ENCODE results near the gene SH2D5.

The SH2D5 gene

DNA sequence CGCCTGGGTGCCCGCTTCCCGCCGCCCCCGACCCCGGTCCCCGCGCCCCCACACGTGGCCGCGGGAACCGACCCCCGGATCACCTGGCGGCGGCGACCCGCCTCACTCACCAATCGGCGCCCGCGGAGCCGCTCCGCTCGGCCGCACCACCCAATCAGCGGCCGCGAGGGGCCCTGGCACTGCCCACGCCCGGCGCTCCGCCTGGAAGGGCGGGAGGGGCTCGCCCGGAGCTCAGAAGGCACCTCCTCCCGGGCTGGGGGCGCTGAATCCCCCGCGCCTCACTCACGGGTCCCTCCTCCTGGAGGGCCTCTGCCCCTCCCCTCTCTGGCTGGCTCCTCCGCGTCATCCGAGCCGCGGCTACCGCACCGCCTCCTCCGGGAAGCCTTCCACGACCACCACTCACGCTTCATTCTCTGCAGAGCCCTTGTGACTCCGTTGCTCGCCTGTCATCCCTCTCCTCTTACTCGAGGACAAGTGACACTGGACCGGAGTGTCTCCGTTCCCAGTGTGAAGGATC is 374 bp downstream of the SH2D5 start (continued):
- TF ChIP-seq, protein P1, sequence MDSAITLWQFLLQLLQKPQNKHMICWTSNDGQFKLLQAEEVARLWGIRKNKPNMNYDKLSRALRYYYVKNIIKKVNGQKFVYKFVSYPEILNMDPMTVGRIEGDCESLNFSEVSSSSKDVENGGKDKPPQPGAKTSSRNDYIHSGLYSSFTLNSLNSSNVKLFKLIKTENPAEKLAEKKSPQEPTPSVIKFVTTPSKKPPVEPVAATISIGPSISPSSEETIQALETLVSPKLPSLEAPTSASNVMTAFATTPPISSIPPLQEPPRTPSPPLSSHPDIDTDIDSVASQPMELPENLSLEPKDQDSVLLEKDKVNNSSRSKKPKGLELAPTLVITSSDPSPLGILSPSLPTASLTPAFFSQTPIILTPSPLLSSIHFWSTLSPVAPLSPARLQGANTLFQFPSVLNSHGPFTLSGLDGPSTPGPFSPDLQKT (IDR thresholded peaks at IDR 0.05; ENCODE audit: borderline replicate concordance, low read depth, low read length), result no peak
- TF ChIP-seq, protein P2, sequence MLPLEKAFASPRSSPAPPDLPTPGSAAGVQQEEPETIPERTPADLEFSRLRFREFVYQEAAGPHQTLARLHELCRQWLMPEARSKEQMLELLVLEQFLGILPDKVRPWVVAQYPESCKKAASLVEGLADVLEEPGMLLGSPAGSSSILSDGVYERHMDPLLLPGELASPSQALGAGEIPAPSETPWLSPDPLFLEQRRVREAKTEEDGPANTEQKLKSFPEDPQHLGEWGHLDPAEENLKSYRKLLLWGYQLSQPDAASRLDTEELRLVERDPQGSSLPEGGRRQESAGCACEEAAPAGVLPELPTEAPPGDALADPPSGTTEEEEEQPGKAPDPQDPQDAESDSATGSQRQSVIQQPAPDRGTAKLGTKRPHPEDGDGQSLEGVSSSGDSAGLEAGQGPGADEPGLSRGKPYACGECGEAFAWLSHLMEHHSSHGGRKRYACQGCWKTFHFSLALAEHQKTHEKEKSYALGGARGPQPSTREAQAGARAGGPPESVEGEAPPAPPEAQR (tag by site-specific recombination; IDR thresholded peaks at IDR 0.05), result no peak
- TF ChIP-seq ZNF677 (tag by site-specific recombination; IDR thresholded peaks at IDR 0.05) (no peak), REPIN1 (tag by site-specific recombination; IDR thresholded peaks at IDR 0.05; ENCODE audit: low read depth) (no peak), ZNF530 (tag by site-specific recombination; IDR thresholded peaks at IDR 0.05; ENCODE audit: low read depth) (no peak), SCRT2 (tag by site-specific recombination; IDR thresholded peaks at IDR 0.05) (no peak), ZNF610 (tag by site-specific recombination; IDR thresholded peaks at IDR 0.05; ENCODE audit: borderline replicate concordance) (peak; percentile 94), FEZF1 (tag by site-specific recombination; IDR thresholded peaks at IDR 0.05) (no peak), SETDB1 (IDR thresholded peaks at IDR 0.05; ENCODE audit: insufficient read length, low read length) (no peak), ZNF202 (tag by site-specific recombination; IDR thresholded peaks at IDR 0.05; ENCODE audit: borderline replicate concordance) (no peak), ZNF629 (tag by site-specific recombination; IDR thresholded peaks at IDR 0.05) (peak; percentile 70), ZNF792 (tag by site-specific recombination; IDR thresholded peaks at IDR 0.05) (no peak), ZNF184 (tag by site-specific recombination; IDR thresholded peaks at IDR 0.05) (no peak; the same call in 1 of the 2 replicates), KLF9 (tag by site-specific recombination; IDR thresholded peaks at IDR 0.05; ENCODE audit: low read depth) (peak; percentile 73), ZNF2 (tag by site-specific recombination; IDR thresholded peaks at IDR 0.05) (no peak; the same call in 1 of the 2 replicates), ZFP69B (tag by site-specific recombination; IDR thresholded peaks at IDR 0.05) (no peak), RBAK (tag by site-specific recombination; IDR thresholded peaks at IDR 0.05) (no peak), ZBTB20 (tag by site-specific recombination; IDR thresholded peaks at IDR 0.05) (no peak), ZNF561 (tag by site-specific recombination; IDR thresholded peaks at IDR 0.05; ENCODE audit: borderline replicate concordance) (no peak; the same call in 1 of the 2 replicates), ZNF121 (tag by site-specific recombination; IDR thresholded peaks at IDR 0.05) (no peak), ZNF423 (tag by site-specific recombination; IDR thresholded peaks at IDR 0.05) (no peak), ZNF600 (tag by site-specific recombination; IDR thresholded peaks at IDR 0.05) (no peak), ZNF843 (tag by site-specific recombination; IDR thresholded peaks at IDR 0.05) (no peak), SP2 (tag by site-specific recombination; IDR thresholded peaks at IDR 0.05) (peak; percentile 85), HOXC10 (CRISPR knock-in tag; IDR thresholded peaks at IDR 0.05) (no peak), ZNF76 (tag by site-specific recombination; IDR thresholded peaks at IDR 0.05; ENCODE audit: borderline replicate concordance, low read depth) (no peak; the same call in 1 of the 2 replicates)
- TF ChIP-seq, protein P3, sequence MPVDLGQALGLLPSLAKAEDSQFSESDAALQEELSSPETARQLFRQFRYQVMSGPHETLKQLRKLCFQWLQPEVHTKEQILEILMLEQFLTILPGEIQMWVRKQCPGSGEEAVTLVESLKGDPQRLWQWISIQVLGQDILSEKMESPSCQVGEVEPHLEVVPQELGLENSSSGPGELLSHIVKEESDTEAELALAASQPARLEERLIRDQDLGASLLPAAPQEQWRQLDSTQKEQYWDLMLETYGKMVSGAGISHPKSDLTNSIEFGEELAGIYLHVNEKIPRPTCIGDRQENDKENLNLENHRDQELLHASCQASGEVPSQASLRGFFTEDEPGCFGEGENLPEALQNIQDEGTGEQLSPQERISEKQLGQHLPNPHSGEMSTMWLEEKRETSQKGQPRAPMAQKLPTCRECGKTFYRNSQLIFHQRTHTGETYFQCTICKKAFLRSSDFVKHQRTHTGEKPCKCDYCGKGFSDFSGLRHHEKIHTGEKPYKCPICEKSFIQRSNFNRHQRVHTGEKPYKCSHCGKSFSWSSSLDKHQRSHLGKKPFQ (tag by site-specific recombination; IDR thresholded peaks at IDR 0.05), result no peak
- TF ChIP-seq, protein P4, sequence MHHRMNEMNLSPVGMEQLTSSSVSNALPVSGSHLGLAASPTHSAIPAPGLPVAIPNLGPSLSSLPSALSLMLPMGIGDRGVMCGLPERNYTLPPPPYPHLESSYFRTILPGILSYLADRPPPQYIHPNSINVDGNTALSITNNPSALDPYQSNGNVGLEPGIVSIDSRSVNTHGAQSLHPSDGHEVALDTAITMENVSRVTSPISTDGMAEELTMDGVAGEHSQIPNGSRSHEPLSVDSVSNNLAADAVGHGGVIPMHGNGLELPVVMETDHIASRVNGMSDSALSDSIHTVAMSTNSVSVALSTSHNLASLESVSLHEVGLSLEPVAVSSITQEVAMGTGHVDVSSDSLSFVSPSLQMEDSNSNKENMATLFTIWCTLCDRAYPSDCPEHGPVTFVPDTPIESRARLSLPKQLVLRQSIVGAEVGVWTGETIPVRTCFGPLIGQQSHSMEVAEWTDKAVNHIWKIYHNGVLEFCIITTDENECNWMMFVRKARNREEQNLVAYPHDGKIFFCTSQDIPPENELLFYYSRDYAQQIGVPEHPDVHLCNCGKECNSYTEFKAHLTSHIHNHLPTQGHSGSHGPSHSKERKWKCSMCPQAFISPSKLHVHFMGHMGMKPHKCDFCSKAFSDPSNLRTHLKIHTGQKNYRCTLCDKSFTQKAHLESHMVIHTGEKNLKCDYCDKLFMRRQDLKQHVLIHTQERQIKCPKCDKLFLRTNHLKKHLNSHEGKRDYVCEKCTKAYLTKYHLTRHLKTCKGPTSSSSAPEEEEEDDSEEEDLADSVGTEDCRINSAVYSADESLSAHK (tag by site-specific recombination; IDR thresholded peaks at IDR 0.05), result no peak
- TF ChIP-seq, protein P5, sequence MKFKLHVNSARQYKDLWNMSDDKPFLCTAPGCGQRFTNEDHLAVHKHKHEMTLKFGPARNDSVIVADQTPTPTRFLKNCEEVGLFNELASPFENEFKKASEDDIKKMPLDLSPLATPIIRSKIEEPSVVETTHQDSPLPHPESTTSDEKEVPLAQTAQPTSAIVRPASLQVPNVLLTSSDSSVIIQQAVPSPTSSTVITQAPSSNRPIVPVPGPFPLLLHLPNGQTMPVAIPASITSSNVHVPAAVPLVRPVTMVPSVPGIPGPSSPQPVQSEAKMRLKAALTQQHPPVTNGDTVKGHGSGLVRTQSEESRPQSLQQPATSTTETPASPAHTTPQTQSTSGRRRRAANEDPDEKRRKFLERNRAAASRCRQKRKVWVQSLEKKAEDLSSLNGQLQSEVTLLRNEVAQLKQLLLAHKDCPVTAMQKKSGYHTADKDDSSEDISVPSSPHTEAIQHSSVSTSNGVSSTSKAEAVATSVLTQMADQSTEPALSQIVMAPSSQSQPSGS (tag by site-specific recombination; IDR thresholded peaks at IDR 0.05; ENCODE audit: low read depth), result no peak
- TF ChIP-seq, protein P6, sequence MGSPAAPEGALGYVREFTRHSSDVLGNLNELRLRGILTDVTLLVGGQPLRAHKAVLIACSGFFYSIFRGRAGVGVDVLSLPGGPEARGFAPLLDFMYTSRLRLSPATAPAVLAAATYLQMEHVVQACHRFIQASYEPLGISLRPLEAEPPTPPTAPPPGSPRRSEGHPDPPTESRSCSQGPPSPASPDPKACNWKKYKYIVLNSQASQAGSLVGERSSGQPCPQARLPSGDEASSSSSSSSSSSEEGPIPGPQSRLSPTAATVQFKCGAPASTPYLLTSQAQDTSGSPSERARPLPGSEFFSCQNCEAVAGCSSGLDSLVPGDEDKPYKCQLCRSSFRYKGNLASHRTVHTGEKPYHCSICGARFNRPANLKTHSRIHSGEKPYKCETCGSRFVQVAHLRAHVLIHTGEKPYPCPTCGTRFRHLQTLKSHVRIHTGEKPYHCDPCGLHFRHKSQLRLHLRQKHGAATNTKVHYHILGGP (tag by site-specific recombination; IDR thresholded peaks at IDR 0.05), result no peak
